ENCODE results near the gene PKN3. TPM values are rescaled to one million over a fixed set of nuclear protein-coding genes. Genes with fewer than 3 reads are reported as not detected.

PKN3 gene
- 3.5 and 7.4 TPM in 2 replicates for total RNA-seq (2014; rRNA removed; shearing (Covaris generic))

DNA sequence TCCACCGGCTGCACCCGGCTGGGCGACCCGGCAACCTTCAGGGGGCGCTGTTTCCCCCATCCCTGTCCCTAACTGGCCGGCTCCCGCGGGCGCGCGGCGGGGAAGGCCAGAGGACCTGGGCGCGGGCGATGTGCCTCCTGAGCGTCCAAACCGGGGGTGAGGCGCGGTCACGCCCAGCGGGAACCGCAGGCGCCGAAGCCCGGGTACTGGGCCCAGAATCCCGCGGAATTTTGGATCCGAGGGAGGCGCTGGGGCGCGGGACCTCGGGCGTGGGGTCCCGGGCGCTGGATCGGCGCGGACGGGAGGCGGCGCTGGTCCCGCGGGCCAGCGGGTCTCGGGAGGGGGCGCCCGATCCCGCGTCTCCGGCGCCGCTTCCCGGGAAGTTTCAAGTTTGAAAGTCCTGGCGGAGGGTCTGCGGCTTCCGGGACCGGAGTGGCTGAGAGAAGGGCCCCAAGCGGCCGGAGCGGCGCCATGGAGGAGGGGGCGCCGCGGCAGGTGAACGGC is at the start of gene PKN3:
TSS of gene PKN3 (plus strand) at position 59 of the 504 bp plus-strand sequence. CDS start at position 472, 413 bp downstream.
- DNase-seq (ENCODE audit: low read depth), result peak; percentile 85

DNA sequence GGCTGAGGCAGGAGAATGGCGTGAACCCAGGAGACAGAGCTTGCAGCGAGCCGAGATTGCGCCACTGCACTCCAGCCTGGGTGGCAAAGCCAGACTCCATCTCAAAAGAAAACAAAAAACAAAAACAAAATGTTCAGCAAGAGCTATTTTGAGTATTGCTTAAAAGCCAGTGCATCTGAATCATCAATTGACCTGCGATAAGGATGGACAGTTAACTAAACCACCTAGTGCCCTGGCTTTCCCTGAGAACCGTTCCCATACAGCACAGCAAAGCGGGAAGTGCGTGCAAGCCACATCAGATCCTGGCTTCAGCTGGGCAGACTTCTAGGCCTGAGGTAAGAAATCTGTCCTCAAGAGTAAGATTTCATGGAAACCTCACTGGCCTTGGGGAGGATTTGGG is 48.4 kb upstream of the PKN3 start:
- DNase-seq (ENCODE audit: low read depth), result no peak

DNA sequence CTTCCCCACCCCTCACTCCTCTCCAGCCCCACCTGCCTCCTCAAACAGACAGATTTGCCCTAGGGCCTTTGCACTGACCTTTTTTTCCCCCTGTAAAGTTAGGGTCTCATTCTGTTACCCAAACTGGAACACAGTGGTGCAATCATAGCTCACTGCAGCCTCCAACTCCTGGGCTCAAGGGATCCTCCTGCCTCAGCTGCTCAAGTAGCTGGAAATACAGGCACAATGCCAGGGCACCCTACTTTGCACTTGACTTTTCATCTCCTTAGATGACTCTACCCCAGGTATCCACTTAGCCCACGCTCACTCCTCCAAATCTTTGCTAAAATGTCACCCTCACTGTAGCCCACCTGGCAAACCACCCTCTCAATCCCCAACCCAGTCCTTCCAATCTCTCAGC is 47.8 kb upstream of the PKN3 start:
- no peak for DNase-seq (ENCODE audit: low read depth)

DNA sequence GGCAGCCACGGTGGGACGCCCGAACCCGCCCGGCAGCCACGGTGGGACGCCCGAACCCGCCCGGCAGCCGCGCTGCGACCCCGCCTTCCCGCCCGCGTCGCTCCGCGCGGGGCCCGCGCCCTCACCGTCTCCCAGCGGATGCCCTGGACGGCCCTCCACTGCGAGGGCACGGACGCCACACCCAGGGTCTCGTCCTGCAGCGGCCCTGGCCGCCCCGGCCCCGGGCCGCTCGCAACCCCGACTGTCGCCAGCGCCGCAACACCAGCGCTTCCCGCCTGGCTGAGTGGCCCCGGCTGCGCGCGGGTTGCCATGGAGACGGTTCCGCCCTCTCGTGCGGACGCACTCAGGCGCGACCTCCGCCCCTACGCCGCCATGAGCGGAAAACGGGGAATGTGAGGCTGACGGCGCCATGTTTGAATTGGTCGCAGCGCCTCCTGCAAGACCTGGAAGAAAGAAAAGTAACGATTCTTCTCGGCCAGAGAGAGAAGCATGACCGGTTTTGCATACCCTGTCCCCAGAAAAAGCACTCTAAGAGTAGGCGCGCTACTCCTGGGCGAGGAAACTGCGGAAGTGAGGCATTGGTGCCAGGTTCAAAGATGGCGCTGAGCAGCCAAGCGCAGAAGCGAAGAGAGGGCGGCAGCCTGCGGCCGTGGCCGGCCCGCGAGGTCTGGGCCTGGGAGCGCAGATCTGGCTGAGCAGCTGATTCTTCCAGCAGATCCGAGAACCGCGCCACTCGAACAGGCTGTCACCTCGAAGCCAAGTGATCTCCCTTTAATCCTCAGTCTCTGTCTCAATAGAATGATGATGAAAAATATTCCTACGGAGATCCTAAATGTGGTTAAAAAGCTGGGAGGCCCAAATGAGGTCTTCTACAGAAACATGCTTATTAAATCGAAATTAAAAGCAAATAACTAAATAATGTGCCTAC is 45.6 kb upstream of the PKN3 start, which contains the start of gene DYNC2I2:
TSS of gene DYNC2I2 (minus strand) at position 432 of the 928 bp plus-strand sequence. CDS start at position 311, 121 bp downstream.
- DNase-seq (ENCODE audit: low read depth), result peak; percentile 91

- DNase-seq (ENCODE audit: low read depth), result no peak
These were observed 45.0 kb upstream of the PKN3 start for GRCh38 chr9:128657344-128657704.

DNA sequence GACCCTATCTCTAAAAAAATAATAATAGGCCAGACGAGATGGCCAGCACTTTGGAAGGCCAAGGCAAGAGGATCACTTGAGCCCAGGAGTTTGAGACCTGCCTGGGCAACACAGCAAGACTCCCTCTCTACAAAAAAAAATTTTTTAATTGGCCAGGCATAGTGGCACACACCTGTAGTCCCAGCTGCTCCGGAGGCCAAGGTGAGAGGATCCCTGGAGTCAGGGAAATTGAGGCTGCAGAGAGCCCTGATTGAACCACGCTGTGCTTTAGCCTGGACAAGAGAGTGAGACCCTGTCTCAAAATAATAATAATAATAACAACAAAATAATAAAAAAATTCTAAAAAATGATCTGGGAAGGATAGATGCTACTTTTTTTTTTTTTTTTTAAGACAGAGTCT is 44.5 kb upstream of the PKN3 start:
- DNase-seq (ENCODE audit: low read depth), result no peak

GRCh38 chr9:128666481-128666941 is 35.8 kb upstream of the PKN3 start:
- DNase-seq (ENCODE audit: low read depth), result peak; percentile 85

GRCh38 chr9:128669786-128670185 is 32.5 kb upstream of the PKN3 start:
- no peak for DNase-seq (ENCODE audit: low read depth)

DNA sequence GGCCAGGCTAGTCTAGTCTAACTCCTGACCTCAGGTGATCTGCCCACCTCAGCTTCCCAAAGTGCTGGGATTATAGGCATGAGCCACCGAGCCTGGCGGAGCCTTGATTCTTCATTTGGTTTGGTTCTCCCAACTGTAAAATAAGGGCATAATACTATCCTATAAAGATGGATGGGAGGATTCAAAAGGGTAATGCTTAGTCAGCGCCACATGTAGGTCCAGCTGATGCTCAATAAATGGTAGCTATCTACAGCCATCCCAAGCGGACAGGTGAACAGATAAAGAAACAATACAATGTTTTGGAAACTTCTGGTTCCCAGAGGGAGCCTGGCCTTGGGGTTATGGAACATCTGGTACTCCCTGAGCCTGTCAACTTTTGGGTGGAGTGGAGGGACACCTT is 26.9 kb upstream of the PKN3 start:
- DNase-seq (ENCODE audit: low read depth), result no peak

- no peak for DNase-seq (ENCODE audit: low read depth)
These were observed 24.5 kb upstream of the PKN3 start for GRCh38 chr9:128677794-128678193.

DNA sequence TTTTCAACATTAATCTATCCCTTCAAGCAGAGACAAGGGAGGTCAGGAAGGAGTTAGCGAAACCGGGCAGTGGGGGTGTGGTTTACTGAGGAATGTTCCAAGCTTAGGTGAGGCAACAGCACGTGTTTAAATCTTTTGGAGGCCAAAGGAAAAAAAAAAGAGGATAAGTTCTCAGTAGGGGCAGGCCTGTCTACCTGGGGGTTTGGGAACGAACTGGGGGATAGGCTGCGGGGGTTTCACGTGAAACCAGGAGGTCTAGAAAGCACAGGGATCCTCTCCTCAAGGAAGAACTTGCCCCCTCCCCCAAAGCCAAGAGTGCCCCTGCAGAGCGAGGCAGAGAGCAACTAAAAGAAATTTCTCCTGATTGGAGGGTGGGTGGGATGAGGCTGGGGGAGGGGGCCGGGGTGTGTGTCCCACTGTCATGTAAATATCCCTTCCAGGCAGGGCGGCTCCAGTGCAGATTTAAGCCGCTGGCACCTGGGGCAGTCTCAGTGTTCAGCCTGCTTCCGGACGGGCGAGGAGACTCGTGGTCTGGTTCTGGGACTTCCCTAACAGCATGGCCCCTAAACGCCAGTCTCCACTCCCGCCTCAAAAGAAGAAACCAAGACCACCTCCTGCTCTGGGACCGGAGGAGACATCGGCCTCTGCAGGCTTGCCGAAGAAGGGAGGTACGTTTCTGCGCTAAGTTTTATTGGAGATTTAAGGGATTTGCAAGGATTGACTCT is 18.8 kb upstream of the PKN3 start:
- DNase-seq (ENCODE audit: low read depth), result peak; percentile 34

- no peak for DNase-seq (ENCODE audit: low read depth)
These were observed 18.3 kb upstream of the PKN3 start for GRCh38 chr9:128684065-128684324.

DNA sequence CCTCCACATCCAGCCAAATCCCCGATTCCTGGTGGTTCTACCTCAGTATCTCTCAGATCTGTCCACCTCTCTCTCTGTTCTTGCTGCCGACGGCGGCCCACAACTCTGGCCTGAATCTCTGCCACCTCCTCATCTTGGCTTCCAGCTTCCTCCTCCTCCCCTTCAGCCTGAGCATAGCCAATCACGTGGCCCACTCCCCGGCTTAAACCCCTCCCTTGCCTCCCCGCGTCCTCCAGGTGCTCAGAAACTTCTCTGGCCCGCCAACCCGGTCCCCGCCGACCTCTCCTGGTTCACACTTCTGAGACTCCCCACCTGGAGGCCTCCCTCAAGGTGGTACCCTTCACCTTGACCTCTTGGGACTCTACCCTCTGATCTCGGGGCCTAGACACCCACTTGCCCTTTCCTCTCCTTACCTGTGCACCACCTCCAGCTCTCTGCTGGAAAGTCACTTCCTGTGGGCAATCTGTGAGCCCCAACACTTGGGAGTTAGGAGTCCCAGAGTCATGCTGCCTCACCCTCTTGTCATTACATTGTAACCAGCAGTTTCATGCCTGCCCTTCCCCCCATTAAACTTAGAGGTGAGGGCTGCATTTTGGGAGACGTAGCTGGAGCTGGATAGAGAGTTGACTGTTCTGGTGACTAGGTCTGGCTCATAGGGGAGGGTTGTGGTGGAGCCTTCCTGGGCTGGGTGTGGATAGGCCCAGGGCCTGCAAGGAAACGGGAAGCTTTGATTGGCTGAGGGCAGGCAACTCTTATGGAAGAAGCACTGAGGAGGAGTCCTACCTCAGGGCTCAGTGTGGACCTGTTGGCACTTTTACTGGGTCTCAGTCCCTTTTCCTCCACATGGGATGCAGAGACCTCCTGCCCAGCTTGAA is 17.7 kb upstream of the PKN3 start:
- DNase-seq (ENCODE audit: low read depth), result peak; percentile 89

- peak; percentile 30 for DNase-seq (ENCODE audit: low read depth)
These were observed 16.4 kb upstream of the PKN3 start for GRCh38 chr9:128685636-128686489.

DNA sequence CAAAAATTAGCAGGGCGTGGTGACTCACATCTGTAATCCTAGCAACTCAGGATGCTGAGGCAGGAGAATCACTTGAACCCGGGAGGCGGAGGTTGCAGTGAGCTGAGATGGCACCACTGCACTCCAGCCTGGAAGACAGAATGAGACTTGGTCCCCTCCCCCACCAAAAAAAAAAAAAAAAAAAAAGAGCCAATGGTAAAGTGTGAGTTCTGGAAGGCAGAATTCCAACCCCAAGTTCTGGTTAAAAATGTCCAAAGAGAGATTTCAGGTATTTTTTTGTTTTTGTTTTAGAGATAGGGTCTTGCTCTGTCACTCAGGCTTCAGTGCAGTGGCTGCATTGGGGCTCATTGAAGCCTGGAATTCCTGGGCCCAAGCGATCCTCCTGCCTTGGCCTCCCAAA is 14.8 kb upstream of the PKN3 start:
- no peak for DNase-seq (ENCODE audit: low read depth)

- peak; percentile 92 for DNase-seq (ENCODE audit: low read depth)
These were observed 13.6 kb upstream of the PKN3 start, which contains the start of gene SET for GRCh38 chr9:128688501-128689292. TSS of gene SET (plus strand) at chr9:128689222. CDS start at chr9:128689583, 361 bp downstream.

DNA sequence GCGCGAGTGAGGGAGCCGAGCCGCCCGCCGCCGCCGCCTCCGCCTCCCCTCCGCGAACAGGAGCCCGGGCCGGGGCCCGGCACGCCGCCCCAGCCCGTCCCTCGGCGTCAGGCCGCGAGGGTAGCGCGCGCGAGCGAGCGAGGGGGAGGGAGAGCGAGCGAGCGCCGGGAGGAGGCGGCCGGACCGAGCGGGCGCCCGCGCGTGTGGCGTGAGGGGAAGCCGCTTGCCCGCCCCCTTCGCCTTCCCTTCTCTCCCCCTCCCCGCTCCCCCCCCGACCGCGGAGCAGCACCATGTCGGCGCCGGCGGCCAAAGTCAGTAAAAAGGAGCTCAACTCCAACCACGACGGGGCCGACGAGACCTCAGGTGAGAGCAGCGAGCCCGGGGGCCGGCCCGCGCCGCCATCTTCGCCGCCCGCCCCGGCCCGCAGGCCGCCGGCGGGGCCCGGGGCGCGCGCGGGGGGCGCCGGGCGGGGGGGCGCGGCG is 13.0 kb upstream of the PKN3 start:
- DNase-seq (ENCODE audit: low read depth), result no peak

GRCh38 chr9:128689820-128690683 is 12.3 kb upstream of the PKN3 start:
- DNase-seq (ENCODE audit: low read depth), result peak; percentile 40

DNA sequence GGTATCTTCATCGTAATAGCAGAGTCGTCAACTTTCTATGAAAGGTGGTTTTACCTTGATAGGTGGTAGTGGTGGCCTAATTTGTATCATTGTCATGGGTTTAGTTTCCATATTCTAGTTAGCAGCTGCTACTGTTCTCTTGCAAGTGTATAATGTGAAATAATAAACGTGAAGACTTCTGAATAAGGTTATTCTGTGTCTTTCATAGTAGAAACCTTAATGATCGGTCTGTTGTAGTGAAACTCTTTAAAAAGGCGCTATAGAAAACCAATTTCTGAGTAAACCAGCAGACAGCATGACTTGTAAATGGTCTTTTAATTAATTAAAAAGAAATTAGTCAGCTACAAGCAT is 11.6 kb upstream of the PKN3 start:
- DNase-seq (ENCODE audit: low read depth), result no peak
